ACC112 (cell line): ENCODE measurements around the gene DNAJC6.

Experiments used
- H2AFZ ChIP-seq: fragments of 200-600 bp; sonication (generic); one replicate; pipeline ENCODE4 v1.6.0; 2017; ENCODE audit warnings: antibody characterized with exemption, low read length; ENCODE audit not compliant: unreplicated experiment
- H3K27ac ChIP-seq: fragments of 200-600 bp; sonication (generic); 2 replicates; pipeline ENCODE4 v1.5.1; 2014; ENCODE audit warnings: low read depth, mild to moderate bottlenecking, antibody characterized with exemption, low read length, moderate library complexity
- H3K27me3 ChIP-seq: fragments of 200-600 bp; sonication (generic); 2 replicates; pipeline ENCODE4 v1.6.1; 2014; ENCODE audit warnings: mild to moderate bottlenecking, antibody characterized with exemption, low read length, moderate library complexity, mixed read lengths; ENCODE audit not compliant: insufficient read depth
- H3K36me3 ChIP-seq: fragments of 200-600 bp; sonication (generic); 2 replicates; pipeline ENCODE4 v1.6.1; 2016; ENCODE audit warnings: mild to moderate bottlenecking, antibody characterized with exemption, low read length, moderate library complexity, mixed read lengths; ENCODE audit not compliant: insufficient read depth
- H3K4me1 ChIP-seq: fragments of 200-600 bp; sonication (generic); one replicate; pipeline ENCODE4 v1.6.1; 2016; ENCODE audit warnings: low read length, mixed read lengths; ENCODE audit not compliant: insufficient read depth, unreplicated experiment, control insufficient read depth
- H3K4me3 ChIP-seq: fragments of 200-600 bp; sonication (generic); 2 replicates; pipeline ENCODE4 v1.5.1; 2014; ENCODE audit warnings: mild to moderate bottlenecking, low read depth, low read length
- H3K79me2 ChIP-seq: fragments of 200-600 bp; sonication (generic); one replicate; pipeline ENCODE4 v1.6.0; 2016; ENCODE audit warnings: low read length; ENCODE audit not compliant: control insufficient read depth, unreplicated experiment, insufficient read depth

Gene DNAJC6

DNA sequence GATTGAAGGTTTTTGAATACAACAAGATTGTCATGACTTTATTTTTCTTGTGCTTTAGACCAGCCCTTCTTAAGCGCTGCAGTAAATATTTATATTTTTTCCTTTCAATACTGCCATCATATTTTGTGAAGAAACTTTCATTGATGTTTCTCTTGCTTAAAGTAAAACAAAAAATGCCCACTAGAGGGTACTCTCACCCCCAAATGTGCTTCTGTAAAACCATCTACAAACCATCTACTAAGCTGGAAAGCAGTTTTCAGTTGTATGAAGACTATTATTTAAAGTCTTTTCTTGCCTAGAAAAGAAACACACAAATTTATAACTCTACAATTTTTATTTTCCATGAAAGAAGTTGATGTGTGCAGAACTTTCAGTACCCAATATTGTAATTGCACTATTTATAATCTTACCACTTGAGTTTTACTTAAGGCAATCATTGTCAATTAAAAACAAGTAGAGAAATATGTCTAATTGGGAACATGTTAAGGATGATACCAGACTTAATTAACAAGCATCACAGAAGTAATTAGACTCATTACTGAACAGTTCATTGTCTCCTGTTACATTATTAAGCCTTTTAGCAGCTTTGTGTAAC is 121.9 kb downstream of the DNAJC6 start:
- H2AFZ ChIP-seq, result no peak overlapping the region
- H3K4me3 ChIP-seq, result peak overlapping the region; percentile 58
- H3K79me2 ChIP-seq, result peaks cover 13% of the 10 kb centered on the region
- peaks cover 38% of the 10 kb centered on the region for H3K36me3 ChIP-seq
- no peaks in the 10 kb centered on the region for H3K27me3 ChIP-seq
- peaks cover 26% of the 10 kb centered on the region for H3K4me1 ChIP-seq
- H3K27ac ChIP-seq, result peak overlapping the region; percentile 97

DNA sequence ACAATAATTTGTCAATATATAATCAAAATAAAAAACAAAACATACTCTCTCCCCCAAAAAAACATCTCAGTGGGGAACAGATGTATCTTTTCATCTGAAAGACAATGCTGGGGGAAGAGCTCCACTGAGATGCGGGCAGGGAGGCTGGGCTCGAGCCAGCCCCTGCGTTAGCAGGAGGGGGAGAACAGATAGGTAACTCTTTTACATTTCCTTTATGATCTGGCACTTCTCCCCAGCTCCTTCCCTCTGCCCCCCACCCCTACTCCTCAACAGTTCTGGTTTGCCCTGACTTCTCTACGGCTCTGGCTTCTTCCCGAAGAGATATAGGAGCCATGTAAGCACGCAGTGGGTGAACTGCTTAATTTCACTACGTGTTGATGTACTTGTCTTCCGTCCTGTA is 123.6 kb downstream of the DNAJC6 start:
- H3K4me3 ChIP-seq, result no peak overlapping the region
- peaks cover 22% of the 10 kb centered on the region for H3K4me1 ChIP-seq
- no peak overlapping the region for H2AFZ ChIP-seq
- H3K27ac ChIP-seq, result no peak overlapping the region
- H3K27me3 ChIP-seq, result no peaks in the 10 kb centered on the region
- peaks cover 26% of the 10 kb centered on the region for H3K36me3 ChIP-seq
- H3K79me2 ChIP-seq, result peaks cover 10% of the 10 kb centered on the region

- no peak overlapping the region for H2AFZ ChIP-seq
- H3K27ac ChIP-seq, result no peak overlapping the region
- H3K36me3 ChIP-seq, result peaks cover 22% of the 10 kb centered on the region
- H3K27me3 ChIP-seq, result no peaks in the 10 kb centered on the region
- H3K79me2 ChIP-seq, result peaks cover 7% of the 10 kb centered on the region
- H3K4me1 ChIP-seq, result peaks cover 18% of the 10 kb centered on the region
- no peak overlapping the region for H3K4me3 ChIP-seq
These were observed 124.9 kb downstream of the DNAJC6 start for GRCh38 chr1:65434255-65434654.

- Histone ChIP-seq H3K4me1 (peaks cover 13% of the 10 kb centered on the region), H3K27ac (no peak overlapping the region), H3K4me3 (no peak overlapping the region), H2AFZ (no peak overlapping the region), H3K79me2 (peaks cover 7% of the 10 kb centered on the region), H3K36me3 (peaks cover 22% of the 10 kb centered on the region), H3K27me3 (no peaks in the 10 kb centered on the region)
These were observed 125.4 kb downstream of the DNAJC6 start for GRCh38 chr1:65434760-65435159.

DNA sequence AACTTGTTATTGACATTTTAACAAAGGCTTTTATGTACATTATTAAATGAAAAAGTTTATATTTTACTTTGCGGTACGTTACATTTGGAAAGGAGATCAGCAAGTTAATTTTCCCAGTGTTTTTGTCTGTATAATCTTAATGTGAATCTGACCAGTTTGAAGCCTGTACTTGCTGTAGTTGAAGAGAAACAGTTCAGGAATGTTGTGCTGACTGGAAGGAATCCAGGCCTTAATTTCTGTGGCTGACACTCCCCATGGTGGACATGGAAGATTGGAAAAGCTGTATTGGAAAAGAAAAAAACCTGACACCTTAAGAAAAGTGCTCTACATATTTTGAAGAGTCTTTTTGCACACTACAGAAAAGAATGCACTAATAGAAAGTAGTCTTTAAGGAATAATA is 126.6 kb downstream of the DNAJC6 start:
- peaks cover 7% of the 10 kb centered on the region for H3K79me2 ChIP-seq
- H3K4me1 ChIP-seq, result peaks cover under 1% of the 10 kb centered on the region
- no peak overlapping the region for H2AFZ ChIP-seq
- H3K27ac ChIP-seq, result no peak overlapping the region
- peaks cover 18% of the 10 kb centered on the region for H3K36me3 ChIP-seq
- no peak overlapping the region for H3K4me3 ChIP-seq
- H3K27me3 ChIP-seq, result no peaks in the 10 kb centered on the region

DNA sequence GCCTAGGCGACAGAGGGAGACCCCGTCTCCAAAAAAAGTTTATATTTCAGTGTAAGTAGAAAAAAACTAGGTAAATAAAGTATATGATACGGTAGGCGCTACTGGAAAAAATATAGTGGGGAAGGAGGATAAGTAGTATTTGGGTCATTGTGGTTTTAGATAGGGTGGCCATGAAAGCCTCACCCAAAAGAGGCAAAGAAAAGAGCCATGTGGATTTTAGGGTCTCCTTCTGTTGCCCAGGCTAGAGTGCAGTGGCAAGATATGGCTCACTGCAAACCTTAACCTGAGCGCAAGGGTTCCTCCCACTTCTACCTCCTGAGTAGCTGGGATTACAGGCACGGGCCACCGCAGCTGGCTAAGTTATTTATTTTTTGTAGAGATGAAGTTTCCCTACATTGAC is 128.3 kb downstream of the DNAJC6 start:
- Histone ChIP-seq H3K36me3 (peaks cover 6% of the 10 kb centered on the region), H3K27me3 (no peaks in the 10 kb centered on the region), H3K4me1 (no peaks in the 10 kb centered on the region)

GRCh38 chr1:65440322-65440900 is 131.1 kb downstream of the DNAJC6 start:
- no peaks in the 10 kb centered on the region for H3K36me3 ChIP-seq
- no peak overlapping the region for H2AFZ ChIP-seq
- no peak overlapping the region for H3K4me3 ChIP-seq
- H3K27me3 ChIP-seq, result no peaks in the 10 kb centered on the region
- H3K79me2 ChIP-seq, result no peaks in the 10 kb centered on the region
- H3K27ac ChIP-seq, result no peak overlapping the region
- no peaks in the 10 kb centered on the region for H3K4me1 ChIP-seq

More for the DNA sequence above, 128.3 kb downstream of the DNAJC6 start:
- no peak overlapping the region for H3K4me3 ChIP-seq
- H2AFZ ChIP-seq, result no peak overlapping the region
- no peaks in the 10 kb centered on the region for H3K79me2 ChIP-seq
- no peak overlapping the region for H3K27ac ChIP-seq

DNA sequence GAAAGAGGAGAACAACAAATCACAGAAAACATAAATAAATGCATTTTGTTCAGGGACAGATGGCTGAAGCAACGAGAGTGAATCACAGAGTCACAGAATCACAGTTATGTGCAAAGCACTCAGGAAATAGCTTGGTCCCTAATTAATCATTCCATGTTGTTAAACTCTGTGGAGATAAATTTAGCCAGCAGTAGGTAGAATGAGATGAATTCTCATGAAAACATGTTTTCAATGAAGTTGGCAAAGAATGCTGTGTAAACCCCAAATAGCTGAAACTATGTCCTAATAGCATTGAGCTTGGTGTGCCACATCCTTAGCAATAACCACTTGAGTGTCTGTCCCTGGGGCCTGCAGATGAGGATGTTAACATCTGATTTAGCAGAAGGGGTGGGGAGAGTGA is 131.6 kb downstream of the DNAJC6 start:
- H2AFZ ChIP-seq, result no peak overlapping the region
- no peak overlapping the region for H3K27ac ChIP-seq
- no peaks in the 10 kb centered on the region for H3K4me1 ChIP-seq
- no peak overlapping the region for H3K4me3 ChIP-seq
- H3K79me2 ChIP-seq, result no peaks in the 10 kb centered on the region
- H3K27me3 ChIP-seq, result no peaks in the 10 kb centered on the region
- H3K36me3 ChIP-seq, result no peaks in the 10 kb centered on the region

DNA sequence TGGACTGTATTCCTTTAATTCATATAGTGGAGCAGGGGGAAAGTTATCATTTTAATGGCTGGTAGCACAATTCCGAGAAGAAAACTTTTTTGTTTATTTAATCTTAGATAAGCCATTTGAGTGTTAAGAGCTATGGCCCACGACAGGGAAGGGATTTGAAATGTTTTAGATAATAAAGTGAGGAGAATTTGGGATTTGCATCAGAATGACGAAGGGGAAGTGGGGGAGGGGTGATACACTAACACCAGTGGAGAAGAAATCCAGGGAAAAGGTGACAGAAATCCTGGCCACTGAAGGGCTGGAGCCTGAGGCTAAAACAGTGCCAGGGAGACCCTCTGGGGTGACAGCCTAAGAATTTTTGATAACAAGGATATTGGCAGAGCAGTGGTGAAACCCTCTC is 132.1 kb downstream of the DNAJC6 start:
- H3K27ac ChIP-seq, result no peak overlapping the region
- H3K36me3 ChIP-seq, result no peaks in the 10 kb centered on the region
- H3K4me1 ChIP-seq, result no peaks in the 10 kb centered on the region
- H3K79me2 ChIP-seq, result no peaks in the 10 kb centered on the region
- no peaks in the 10 kb centered on the region for H3K27me3 ChIP-seq
- no peak overlapping the region for H2AFZ ChIP-seq
- no peak overlapping the region for H3K4me3 ChIP-seq

GRCh38 chr1:65442442-65442841 is 133.1 kb downstream of the DNAJC6 start:
- Histone ChIP-seq H2AFZ (no peak overlapping the region), H3K4me3 (no peak overlapping the region), H3K79me2 (no peaks in the 10 kb centered on the region), H3K36me3 (no peaks in the 10 kb centered on the region), H3K27ac (no peak overlapping the region), H3K27me3 (no peaks in the 10 kb centered on the region), H3K4me1 (no peaks in the 10 kb centered on the region)

DNA sequence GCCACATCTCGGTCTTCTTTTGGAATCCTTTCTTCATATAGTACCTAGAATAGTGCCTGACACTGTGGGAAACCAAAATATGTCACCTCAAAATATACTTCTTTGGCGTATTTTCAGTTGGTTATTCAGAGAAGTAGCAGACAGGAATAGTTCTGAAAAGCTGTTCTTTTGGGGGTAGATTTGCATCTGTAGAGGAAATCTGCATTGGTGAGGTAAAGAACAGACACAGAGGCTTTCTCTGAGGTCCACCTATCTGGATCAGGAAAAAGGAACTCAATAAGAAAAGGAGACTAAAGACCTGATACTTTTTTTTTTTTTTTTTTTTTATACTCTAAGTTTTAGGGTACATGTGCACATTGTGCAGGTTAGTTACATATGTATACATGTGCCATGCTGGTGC is 134.3 kb downstream of the DNAJC6 start:
- H3K4me3 ChIP-seq, result no peak overlapping the region
- no peaks in the 10 kb centered on the region for H3K79me2 ChIP-seq
- H3K4me1 ChIP-seq, result no peaks in the 10 kb centered on the region
- H3K27ac ChIP-seq, result no peak overlapping the region
- no peaks in the 10 kb centered on the region for H3K36me3 ChIP-seq
- H3K27me3 ChIP-seq, result no peaks in the 10 kb centered on the region
- no peak overlapping the region for H2AFZ ChIP-seq
